Left forelimb (tissue), 1 donor: ENCODE results near the gene TUBA4B.
"Not testable (repeated sequence)": the region's sequence is repeated elsewhere in the genome, so short reads cannot be mapped to it uniquely, and the experiment has no call there.

ENCODE experiments used
- DNase-seq: peaks from one replicate; pipeline ENCODE4 v3.0.0-alpha.2; 2018; ENCODE audit warnings: low spot score

The TUBA4B gene

DNA sequence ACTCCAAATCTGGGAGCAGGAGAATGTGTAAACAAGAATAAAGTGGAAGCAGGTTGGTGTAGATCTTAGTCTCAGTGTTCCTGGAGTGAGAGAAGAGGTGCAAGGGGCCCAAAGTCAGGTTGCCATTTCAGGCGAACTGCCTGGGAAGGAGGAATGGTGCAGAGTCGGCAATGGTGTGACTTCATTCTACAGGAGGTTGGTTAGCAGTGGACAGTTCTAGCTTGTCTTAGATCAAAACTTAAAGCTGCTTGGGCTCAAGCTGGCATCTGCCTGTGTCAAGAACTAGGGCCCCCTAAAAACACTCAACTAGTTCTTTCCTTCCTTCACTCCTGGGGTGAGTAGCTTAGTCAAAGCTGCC is 4.2 kb upstream of the TUBA4B start:
- no peak for DNase-seq

DNA sequence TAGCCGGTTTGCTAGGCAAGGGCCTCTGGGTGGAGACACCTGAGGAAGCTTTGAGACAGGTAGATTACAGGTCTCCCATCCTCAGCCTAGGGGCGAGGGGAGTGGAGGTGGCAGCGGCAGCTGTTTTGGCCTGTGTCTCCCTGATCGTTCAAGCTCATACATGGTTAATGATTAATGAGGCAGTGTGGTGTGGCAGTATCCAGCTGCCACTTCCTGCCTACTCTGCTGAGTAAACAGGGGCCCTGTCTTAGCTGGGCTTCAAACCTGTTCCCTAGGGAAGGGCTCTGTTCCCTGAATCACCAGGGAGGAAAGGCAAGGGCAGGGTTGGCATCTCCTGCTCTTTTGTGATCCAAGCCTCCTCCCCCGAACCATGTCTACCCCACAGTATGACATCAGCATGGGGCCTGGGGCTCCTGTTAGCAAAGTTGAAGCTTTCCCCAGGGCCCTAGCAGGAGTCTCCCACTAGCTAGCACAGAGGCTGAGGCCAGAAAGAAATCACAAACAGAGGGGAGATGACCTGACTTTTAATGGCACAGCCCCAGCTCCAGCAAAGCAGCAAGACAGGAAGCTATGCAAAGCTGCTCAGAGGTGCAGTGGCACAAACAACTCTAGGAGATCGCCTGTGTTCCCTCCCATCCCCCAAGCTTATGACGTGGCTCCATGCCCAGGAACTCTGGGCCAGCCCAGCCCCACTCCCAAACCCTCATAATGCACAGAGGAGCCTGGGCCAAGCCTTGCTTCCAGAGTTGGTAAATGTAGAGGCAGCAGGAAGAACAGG is 3.7 kb upstream of the TUBA4B start:
- no peak for DNase-seq

DNA sequence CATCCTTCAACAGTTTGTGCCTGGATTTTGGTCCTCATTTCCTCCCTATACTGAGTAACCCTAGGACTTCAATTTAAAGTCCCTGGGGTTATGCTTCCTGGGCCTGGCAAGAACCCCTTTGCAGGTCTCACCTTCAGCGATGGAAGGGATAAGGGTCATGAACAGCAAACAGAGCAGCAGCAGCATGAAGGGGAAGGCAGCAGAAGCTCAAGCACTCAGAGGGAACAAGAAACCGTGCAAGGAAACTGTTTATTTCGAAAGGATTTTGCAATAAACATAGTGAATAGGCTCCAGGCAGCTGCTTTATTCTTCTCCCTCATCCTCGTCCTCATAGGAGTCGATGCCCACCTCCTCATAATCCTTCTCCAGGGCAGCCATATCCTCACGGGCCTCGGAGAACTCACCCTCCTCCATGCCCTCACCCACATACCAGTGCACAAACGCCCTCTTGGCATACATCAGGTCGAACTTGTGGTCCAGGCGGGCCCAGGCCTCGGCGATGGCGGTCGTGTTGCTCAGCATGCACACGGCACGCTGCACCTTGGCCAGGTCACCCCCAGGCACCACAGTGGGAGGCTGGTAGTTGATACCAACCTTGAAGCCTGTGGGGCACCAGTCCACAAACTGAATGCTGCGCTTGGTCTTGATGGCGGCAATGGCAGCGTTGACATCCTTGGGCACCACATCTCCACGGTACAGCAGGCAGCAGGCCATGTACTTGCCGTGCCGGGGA is 2.8 kb upstream of the TUBA4B start:
- no peak for DNase-seq

DNA sequence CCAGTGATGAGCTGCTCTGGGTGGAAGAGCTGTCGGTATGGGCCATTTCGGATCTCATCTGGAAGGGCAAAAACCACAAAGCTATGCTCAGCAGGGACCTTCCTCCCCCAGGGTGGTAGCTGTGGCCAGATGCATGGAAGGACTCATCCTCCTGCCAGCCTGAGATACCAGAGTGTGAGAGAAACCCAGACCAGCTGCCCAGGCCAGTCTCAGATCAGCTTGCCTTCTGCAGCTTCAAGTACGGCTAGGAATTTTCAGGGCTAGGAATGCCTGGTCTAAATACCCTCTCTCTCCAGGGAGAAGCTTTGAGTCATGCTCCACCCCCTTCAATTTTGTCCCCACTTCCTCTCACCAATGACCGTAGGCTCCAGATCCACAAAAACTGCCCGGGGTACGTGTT is 1.4 kb upstream of the TUBA4B start:
- no peak for DNase-seq

DNA sequence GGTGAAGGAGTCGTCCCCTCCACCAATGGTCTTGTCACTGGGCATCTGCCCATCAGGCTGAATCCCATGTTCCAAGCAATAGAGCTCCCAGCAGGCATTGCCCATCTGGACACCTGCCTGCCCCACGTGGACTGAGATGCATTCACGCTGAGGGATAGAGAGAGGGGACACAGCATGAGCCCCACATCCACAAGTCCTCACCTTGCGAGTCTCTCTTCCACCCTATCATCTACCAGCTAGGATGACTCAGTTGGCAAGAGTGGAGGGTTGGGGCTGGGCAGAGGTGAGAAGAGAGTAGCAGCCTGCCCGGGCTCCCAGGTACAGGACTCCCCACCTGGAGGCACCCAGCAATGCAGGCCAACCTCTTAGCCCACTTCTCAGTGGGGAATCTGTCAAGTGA is 959 bp upstream of the TUBA4B start:
- DNase-seq, result no peak

DNA sequence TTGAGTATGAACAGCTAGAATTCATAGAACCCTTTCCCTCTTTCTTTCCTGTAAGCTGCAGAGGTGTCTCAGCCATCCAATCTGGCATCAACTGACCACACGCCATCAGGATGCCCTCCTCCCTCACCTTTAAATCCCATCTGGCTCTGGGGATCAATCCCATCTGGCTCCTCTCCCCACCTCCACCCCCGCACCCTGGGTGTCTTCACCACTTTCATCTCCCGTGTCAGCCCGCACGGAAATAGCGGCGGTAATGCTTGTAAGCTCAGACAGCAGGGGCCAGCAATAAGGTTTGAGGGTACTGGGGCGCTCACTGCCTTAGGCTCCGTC is 508 bp upstream of the TUBA4B start:
- no peak for DNase-seq

DNA sequence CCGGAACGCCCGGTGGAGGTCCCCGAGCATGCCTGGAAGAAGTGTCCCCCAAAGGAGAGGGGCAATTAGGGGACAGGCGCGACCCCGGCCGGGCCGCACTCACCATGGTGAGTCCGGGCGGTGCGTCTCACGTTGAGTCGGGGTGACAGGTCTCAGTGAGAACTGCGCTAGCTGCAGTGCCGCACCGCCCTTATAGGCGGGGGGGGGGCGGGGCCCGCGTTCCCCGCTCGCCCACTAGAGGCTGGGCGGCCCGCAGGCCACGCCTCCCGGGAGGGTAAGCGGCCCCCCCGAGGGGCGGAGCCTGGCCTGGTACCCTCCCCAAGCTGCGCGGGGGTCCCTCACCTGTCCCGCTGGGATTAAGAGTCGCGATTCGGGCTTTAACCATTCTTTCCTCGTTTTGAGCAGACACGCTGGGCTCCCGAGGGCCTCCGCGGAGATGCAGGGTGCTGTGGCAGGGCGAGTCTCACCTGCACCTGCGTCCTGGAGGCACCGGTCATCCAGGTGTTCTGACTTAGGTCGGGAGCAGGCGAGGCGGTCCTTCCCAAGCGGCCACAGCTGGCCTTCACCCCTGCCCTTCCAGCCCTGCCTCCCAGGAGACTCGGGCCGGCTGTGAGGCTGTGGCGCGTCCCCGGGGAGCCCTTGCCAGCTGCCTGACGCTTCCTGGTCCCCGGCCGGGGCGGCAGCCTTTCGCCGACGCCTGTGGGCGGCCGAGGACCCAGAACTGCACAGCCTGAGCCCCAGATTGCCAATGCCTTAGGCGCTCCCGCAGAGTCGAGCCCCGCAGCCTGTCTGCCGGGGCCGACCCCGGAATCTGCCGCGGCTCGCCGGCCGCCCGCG is 928 bp downstream of the TUBA4B start, which contains the start of gene TUBA4A:
Gene TUBA4A, minus strand, starts transcription at position 166 of the 837 bp plus-strand sequence. Its CDS starts 60 bp downstream, at position 106.
- no peak for DNase-seq

DNA sequence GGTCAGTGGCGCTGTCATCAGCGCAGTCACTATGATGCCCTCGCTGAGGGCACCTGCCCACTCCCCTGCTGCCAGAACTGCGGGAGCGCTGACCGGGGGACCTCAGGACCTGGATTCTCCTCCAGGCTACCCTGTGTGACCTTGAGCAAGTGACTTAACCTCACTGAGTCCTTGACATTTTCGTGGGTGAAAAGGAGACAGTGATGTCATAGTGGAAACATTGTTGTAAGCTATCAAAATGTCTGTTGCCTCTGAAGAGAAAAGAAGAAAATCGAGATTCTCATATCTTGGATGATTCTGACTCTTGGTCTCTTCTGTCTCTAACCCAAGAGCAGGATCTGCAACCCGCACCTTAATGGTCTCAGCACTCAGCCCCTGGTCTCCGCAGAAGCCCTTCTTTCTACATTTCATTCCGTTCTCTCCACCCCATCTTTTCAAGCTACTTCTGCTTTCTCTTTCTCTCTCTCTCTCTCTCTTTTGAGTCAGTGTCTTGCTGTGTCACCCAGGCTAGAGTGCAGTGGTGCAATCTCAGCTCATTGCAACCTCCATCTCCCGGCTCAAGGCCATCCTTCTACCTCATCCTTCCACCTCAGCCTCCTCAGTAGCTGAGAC is 1.7 kb downstream of the TUBA4B start:
- DNase-seq, result no peak

DNA sequence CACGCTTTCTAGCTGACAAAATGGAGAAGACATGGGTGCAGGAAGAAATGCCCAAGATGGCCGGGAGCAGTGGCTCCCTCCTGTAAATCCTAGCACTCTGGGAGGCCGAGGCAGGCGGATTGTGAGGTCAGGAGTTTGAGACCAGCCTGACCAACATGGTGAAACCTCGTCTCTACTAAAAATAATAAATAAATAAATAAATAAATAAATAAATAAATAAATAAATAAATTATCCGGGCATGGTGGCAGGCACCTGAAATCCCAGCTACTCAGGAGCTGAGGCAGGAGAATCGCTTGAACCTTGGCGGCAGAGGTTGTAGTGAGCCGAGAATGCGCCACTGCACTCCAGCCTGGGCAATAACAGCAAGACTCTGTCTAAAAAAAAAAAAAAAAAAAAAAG is 5.9 kb downstream of the TUBA4B start:
- DNase-seq, result not testable (repeated sequence)

DNA sequence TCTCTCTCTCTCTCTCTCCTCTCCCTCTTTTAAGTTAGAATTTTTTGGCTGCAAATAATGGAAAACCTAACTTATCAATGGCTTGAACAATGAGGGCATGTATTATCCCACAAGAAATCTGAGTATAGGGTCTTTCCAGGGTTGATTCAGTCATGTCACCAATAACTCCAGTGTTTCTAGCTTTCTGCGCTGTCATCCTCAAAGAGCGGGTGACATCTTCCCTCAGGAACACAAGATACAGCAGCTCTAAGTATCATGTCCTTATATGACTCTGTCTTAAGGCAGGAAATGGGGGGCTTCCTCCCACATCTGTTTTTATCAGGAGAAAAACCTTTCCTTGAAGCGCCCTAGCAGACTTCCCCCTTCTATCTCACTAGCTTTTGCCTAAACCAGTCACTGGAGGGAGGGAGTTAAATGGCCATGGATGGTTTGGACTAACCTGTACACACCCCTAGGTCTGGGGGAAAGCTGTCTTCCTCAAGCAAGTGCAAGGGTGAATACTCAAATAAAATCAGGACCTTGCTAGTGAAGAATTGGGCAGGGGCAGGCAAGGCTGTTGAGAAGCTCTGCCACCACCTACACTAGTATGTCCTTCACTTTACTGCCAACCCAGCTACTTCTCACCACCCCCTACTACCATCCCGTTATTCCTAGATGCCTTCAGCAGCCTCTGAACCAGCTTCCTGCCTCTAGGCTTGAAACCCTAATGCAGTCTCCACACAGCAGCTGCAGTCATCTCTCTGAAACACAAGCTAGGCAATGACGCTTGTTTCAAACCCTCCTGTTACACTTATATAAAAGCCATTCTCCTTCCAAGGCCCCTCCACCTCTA is 8.2 kb downstream of the TUBA4B start:
- no peak for DNase-seq

DNA sequence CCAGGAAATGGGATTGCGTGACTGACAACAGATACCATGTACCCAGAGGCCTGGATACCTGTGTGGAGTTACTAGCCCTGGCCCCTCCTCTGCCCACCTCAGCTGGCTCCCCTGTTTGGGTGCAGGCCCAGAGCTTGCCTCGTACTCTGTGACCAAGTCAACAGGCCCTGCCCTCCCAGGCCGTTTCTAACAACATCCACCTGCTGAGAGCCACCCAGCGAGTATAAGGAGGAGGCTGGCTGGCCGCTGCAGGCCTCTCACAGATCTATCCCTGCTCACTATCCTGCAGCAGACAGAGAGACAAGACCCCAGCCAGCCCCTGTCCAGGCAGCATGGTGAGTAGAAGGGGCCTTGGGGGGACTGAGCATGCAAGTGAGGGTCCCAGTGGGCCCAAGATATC is 13.2 kb downstream of the TUBA4B start:
- no peak for DNase-seq

DNA sequence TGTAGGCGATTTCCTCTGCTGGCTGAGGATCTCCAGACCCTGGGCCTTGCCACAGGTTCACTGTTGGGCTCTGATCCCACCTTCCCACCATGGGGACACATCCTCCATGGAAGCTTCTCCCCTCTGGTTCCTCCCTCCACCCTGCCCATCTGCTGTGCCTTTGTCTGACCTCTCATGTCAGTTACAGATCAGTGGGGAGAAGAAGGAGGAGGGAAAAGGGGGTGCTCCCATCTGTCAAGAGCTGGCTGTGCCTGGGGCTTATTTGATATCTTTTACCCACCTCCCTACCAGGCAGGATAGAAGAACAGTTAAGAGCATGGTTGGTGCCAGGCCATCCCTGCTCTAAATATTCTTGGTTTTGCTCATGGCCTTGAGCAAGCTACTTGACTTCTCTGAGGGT is 13.8 kb downstream of the TUBA4B start:
- DNase-seq, result no peak

DNA sequence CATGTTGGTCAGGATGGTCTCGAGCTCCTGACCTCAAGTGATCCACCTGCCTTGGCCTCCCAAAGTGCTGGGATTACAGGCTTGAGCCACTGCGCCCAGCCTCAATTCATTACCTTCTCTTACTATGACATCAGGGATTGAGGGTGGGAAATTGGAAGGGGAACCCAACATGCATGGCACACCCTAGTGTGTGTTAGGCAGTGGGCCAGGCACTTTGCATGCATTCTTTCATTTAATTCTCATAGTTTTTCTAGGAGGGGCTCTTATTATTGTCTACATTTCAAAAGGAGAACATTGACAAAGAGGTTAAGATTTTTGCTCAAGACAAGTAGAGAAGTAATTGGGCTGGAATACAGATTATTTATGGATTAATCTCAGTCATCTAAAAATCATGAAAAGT is 15.3 kb downstream of the TUBA4B start:
- DNase-seq, result no peak

DNA sequence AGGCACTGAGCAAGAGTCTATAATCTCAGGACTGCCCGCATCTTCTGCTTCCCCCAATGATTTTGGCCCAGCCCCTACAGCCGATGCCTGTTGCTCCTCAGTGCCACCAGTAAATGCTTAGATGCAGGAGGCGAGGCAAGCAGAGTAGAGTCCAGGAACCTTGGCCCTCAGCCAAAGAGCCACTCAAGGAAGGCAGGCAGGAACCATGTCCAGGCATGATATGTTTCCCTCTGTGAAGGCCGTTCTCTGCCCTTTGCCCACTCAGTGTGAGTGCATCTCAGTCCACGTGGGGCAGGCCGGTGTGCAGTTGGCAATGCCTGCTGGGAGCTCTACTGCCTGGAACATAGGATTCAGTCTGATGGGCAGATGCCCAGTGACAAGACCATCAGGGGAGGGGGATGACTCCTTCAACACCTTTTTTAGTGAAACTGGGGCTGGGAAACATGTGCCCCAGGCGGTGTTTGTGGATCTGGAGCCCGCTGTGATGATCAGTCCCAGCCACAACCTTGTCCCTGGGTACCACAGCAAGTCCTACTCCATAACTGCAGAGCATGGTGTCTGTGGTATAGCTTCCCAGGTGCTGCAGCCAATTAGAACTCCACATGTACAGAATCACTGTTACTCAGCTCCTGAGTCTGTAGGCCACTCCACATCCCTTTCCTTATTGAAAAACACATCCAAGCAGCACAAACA is 16.5 kb downstream of the TUBA4B start:
- DNase-seq, result no peak

DNA sequence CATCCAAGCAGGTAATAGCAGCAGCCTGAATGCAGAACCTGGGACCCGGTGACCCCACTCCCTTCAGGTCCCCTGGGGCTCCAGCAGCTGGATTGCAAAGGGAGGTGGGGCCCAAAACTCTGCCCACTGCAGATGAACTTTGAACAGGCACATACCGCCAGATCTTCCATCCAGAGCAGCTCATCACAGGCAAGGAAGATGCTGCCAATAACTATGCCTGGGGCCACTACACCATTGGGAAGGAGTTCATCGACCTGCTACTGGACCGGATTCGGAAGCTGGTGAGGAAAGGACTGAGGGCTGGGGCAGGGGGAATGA is 17.0 kb downstream of the TUBA4B start:
- DNase-seq, result no peak

DNA sequence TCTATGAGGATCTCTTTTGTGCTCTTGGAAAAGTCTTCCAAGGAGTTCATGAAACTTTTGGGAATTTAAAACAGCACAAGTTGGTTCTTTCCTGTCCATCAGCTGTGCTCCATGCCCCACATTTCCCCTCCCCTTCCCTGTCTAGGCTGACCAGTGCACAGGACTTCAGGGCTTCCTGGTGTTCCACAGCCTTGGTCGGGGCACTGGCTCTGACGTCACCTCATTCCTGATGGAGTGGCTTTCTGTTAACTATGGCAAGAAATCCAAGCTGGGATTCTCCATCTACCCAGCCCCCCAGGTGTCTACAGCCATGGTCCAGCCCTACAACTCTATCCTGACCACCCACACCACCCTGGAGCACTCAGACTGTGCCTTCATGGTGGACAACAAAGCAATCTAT is 18.0 kb downstream of the TUBA4B start:
- DNase-seq, result no peak

DNA sequence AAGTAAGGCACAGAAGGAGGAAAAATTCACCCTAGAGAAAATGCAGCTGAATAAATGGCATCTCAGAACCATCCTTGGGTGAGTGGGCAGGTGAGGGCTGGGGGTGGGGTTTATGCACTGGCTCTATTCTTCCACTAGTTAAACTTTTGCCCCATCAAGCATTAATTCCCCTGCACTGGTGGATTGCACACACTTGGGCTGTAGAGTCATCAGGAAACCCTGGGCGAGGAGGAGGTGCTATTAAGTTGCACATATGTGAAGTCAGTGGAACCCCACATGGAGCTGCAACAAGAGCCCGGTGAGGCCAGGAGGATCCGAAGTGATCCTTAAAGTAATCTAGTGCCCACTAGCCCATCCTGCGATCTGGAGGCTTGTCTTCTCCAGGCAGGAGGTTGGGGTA is 19.3 kb downstream of the TUBA4B start:
- DNase-seq, result no peak

DNA sequence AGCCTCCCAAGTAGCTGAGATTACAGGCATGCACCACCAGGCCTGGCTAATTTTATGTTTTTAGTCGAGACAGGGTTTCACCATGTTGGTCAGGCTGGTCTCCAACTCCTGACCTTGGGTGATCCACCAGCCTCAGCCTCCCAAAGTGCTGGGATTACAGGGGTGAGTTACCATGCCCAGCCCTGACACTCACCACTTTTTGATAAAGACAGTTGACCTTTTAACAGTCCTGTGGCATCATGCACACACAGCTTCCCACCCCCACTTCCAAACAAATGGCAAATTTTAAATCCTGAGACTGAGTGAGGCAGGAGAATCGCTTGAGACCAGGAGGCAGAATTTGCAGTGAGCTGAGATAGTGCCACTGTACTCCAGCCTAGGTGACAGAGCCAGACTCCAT is 20.0 kb downstream of the TUBA4B start:
- DNase-seq, result no peak

DNA sequence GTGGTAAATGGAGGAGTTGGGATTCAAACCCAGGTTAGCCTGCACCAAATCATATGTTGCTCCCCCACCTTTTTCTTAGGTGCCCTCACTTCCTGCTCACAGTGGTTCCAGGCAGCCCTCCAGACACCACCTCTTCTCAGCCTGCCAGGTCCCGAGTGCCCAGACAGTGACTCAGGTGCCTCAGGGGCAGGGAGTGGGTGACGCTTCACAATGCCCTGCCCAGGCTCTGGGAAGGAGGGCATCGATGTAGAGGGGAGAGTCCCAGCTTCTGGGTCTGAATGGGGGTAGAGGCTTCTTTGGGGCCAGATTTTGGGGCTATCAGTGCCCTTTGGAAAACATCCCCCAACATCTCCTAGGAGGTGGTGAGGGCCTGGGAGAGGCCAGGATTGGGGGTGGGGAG is 20.9 kb downstream of the TUBA4B start:
- no peak for DNase-seq

DNA sequence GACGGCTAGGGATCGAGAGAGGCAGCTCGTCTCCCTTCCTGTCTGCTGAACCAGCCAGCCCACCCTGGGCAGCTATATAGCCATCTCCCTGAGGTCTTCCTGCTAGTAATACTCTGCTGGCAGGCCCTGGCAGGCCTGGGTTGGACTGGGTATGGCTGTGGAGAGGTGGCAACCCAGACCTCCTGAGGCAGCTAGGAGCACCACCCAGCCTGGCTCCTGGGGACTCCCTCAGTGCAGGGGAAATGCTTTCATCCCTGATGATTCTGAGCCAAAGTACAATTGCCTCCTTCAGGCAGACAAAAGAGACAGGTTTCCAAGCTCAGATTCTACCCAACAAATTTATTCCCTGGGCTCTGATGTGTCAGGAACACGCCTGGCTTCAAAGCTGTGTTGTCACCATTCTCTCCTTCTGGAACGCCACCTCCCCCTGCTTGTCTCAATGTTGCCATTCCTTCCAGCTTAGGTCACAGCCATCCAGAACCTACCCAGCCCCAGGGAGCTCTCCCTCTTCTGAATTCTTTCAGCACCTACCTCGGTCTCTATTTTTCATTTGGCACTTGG is 21.4 kb downstream of the TUBA4B start:
- no peak for DNase-seq
